Measurements from ENCODE around the gene PRSS22.

DNA sequence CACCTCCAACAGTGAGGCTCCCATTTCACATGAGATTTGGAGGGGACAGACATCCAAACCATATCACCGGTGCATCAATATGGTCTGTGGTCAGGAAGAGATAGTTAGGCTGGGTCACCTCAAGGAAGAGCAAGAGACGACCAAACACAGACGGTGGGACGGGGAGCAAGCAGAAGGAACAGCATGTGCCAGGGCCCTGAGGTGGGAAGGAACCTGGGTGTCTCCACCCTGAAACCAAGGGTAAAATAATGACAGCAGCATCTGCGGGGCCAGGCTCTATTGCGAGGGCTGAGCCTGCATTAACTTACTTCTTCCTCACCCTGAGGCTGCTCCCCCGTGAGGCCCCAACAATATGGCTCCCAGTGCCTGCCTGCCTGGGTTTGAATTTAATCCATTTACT lies 49.8 kb downstream of the PRSS22 start:
- TF ChIP-seq POLR2AphosphoS5 (IDR thresholded peaks at IDR 0.05) (no peak), POLR2A (IDR thresholded peaks at IDR 0.05) (no peak)
- TF ChIP-seq, protein P1, sequence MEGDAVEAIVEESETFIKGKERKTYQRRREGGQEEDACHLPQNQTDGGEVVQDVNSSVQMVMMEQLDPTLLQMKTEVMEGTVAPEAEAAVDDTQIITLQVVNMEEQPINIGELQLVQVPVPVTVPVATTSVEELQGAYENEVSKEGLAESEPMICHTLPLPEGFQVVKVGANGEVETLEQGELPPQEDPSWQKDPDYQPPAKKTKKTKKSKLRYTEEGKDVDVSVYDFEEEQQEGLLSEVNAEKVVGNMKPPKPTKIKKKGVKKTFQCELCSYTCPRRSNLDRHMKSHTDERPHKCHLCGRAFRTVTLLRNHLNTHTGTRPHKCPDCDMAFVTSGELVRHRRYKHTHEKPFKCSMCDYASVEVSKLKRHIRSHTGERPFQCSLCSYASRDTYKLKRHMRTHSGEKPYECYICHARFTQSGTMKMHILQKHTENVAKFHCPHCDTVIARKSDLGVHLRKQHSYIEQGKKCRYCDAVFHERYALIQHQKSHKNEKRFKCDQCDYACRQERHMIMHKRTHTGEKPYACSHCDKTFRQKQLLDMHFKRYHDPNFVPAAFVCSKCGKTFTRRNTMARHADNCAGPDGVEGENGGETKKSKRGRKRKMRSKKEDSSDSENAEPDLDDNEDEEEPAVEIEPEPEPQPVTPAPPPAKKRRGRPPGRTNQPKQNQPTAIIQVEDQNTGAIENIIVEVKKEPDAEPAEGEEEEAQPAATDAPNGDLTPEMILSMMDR (IDR thresholded peaks at IDR 0.05), result no peak

All from prostate gland (tissue), 2 donors.